PC-9 (cell line): ENCODE data around the gene ATP2C1. TPM values are rescaled to one million over a fixed set of nuclear protein-coding genes. Genes with fewer than 3 reads are reported as not detected.
A peak's percentile ranks its signal among the peaks of the same experiment; 100 is the strongest.

Experiments used
- BruUV-seq: library from RNA; stranded (reverse); fragments of 400-500 nt; replicated peaks from 2 replicates; lab custom pipeline; 2021; lab: Mats Ljungman, UMichigan
- CTCF ChIA-PET: fragments of 300-600 bp; sonication (Branson Sonifier 250); formaldehyde crosslinking; loops from one replicate; lab custom pipeline; 2022; ENCODE audit warnings: antibody characterized with exemption; lab: Charles Lee
- POLR2A ChIA-PET: fragments of 300-600 bp; sonication (Branson Sonifier 250); formaldehyde crosslinking; loops from one replicate; lab custom pipeline; 2022; ENCODE audit warnings: antibody characterized with exemption; ENCODE audit not compliant: unreplicated experiment; lab: Charles Lee
- DNase-seq, 2 experiments: peaks; one replicate each; pipeline versions ENCODE4 v3.0.0 to v3.0.0-alpha.2; 2015 to 2022; ENCODE audit warnings: mixed read lengths in 1 of 2
- H2AFZ ChIP-seq: fragments of 200-600 bp; sonication (generic); 2 replicates; pipeline ENCODE4 v1.8.1; 2017; ENCODE audit warnings: antibody characterized with exemption
- H3F3A ChIP-seq: fragments of 200-600 bp; sonication (generic); 2 replicates; pipeline ENCODE4 v1.8.1; 2017; ENCODE audit warnings: antibody characterized with exemption, mild to moderate bottlenecking, low read depth; ENCODE audit not compliant: insufficient read depth
- H3K27ac ChIP-seq: fragments of 200-600 bp; sonication (generic); 2 replicates; pipeline ENCODE4 v1.6.1; 2016; ENCODE audit warnings: mixed run types
- H3K27me3 ChIP-seq: fragments of 200-600 bp; sonication (generic); 2 replicates; pipeline ENCODE4 v1.6.1; 2016; ENCODE audit warnings: low read depth, mixed run types; ENCODE audit not compliant: insufficient read depth
- H3K36me3 ChIP-seq: fragments of 200-600 bp; sonication (generic); 2 replicates; pipeline ENCODE4 v1.6.1; 2016; ENCODE audit warnings: low read depth, mixed run types
- H3K4me1 ChIP-seq: fragments of 200-600 bp; sonication (generic); replicated peaks from 2 replicates; pipeline ENCODE4 v1.6.1; 2016; ENCODE audit warnings: mixed run types; ENCODE audit not compliant: insufficient read depth
- H3K4me2 ChIP-seq: fragments of 200-600 bp; sonication (generic); 2 replicates; pipeline ENCODE4 v1.6.1; 2017; ENCODE audit warnings: mixed run types
- H3K4me3 ChIP-seq: fragments of 200-600 bp; sonication (generic); 2 replicates; pipeline ENCODE4 v1.6.1; 2016; ENCODE audit warnings: mixed run types
- H3K79me2 ChIP-seq: fragments of 200-600 bp; sonication (generic); 2 replicates; pipeline ENCODE4 v1.6.1; 2017; ENCODE audit warnings: low read depth, mixed run types
- H3K9me2 ChIP-seq: fragments of 200-600 bp; sonication (generic); 2 replicates; pipeline ENCODE4 v1.8.1; 2017; ENCODE audit warnings: mild to moderate bottlenecking; ENCODE audit not compliant: insufficient read depth
- H3K9me3 ChIP-seq: fragments of 200-600 bp; sonication (generic); 2 replicates; pipeline ENCODE4 v1.8.1; 2016; ENCODE audit warnings: low read depth; ENCODE audit not compliant: insufficient read depth
- H4K20me1 ChIP-seq: fragments of 200-600 bp; sonication (generic); 2 replicates; pipeline ENCODE4 v1.8.1; 2017; ENCODE audit not compliant: insufficient read depth
- EZH2 ChIP-seq: fragments of 200-600 bp; sonication (generic); IDR thresholded peaks from 2 replicates; pipeline ENCODE4 v1.8.0; 2017; ENCODE audit warnings: antibody characterized with exemption, low read depth
- intact Hi-C: fragments of 100-400 bp; cut with micrococcal nuclease; formaldehyde crosslinking; loops from one replicate; pipeline ENCODE4 v1.10.0; 2022; ENCODE audit not compliant: unreplicated experiment
- total RNA-seq: library from RNA; stranded (reverse); gene quantifications from 2 replicates; pipeline ENCODE4 v1.2.3, GENCODE V29; 2021
- TF ChIP-seq, protein P1 (sequence below): fragments of 200-600 bp; sonication (generic); conservative IDR thresholded peaks from 2 replicates; pipeline ENCODE4 v1.6.1; 2017; ENCODE audit warnings: mixed run types, antibody characterized with exemption, mild to moderate bottlenecking, moderate library complexity

The ATP2C1 gene
- total RNA-seq, 1 experiment from 2014 or later = 101 TPM

DNA sequence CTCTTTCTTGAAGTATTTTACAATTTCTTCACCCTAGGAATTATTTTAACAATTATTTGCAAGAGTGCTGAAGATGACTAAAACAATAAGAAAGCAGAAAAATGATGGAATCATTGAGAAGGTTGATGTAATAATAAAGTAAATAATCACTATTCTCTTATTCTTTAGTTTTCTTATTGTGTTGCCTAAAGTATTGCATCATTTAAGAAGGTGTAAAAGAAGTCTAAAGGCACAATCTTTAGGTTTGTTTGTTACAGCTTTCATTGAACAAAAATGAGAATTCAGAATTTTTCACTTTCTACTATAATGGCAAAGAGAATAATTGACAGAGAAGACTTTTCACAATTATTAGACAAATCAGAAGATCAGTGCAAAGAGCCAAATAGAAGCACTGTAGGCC, 67.6 kb downstream of the ATP2C1 start:
- Histone ChIP-seq H3K36me3 (peaks cover 20% of the 10 kb centered on the region; the same call in 1 of the 2 replicates), H3K79me2 (no peaks in the 10 kb centered on the region), H4K20me1 (no peaks in the 10 kb centered on the region), H3F3A (no peaks in the 10 kb centered on the region; the same call in 1 of the 2 replicates), H2AFZ (no peak overlapping the region), H3K4me1 (peaks cover 9% of the 10 kb centered on the region), H3K9me3 (no peaks in the 10 kb centered on the region), H3K27ac (no peak overlapping the region), H3K4me3 (no peak overlapping the region), H3K9me2 (no peaks in the 10 kb centered on the region), H3K4me2 (no peak overlapping the region), H3K27me3 (no peaks in the 10 kb centered on the region)
- intact Hi-C loops = no loop called here
- BruUV-seq = no TSS peak
- CTCF ChIA-PET = no interaction called here
- TF ChIP-seq, protein P1, sequence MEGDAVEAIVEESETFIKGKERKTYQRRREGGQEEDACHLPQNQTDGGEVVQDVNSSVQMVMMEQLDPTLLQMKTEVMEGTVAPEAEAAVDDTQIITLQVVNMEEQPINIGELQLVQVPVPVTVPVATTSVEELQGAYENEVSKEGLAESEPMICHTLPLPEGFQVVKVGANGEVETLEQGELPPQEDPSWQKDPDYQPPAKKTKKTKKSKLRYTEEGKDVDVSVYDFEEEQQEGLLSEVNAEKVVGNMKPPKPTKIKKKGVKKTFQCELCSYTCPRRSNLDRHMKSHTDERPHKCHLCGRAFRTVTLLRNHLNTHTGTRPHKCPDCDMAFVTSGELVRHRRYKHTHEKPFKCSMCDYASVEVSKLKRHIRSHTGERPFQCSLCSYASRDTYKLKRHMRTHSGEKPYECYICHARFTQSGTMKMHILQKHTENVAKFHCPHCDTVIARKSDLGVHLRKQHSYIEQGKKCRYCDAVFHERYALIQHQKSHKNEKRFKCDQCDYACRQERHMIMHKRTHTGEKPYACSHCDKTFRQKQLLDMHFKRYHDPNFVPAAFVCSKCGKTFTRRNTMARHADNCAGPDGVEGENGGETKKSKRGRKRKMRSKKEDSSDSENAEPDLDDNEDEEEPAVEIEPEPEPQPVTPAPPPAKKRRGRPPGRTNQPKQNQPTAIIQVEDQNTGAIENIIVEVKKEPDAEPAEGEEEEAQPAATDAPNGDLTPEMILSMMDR = no peak
- TF ChIP-seq EZH2 = no peak
- POLR2A ChIA-PET = no interaction called here
- no peak for DNase-seq

DNA sequence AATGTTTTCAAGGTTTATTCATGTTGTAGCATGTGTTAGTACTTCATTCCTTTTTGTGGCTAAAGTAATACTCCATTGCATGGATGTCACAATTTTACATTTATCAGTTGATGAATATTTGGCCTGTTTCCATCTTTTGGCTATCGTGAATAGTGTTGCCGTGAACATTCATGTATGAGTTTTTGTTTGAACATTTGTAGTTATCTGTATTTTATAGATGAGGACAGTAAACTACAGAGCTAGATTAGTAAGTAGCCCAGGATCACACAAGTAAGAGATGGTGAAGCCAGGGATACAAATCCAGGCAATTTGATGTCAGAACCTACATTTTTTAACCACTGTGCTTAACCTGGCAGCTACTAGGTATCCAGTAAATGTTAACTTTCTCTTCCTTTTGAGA, 69.6 kb downstream of the ATP2C1 start:
- Histone ChIP-seq H3K9me3 (no peaks in the 10 kb centered on the region), H3K4me2 (no peak overlapping the region), H3K27me3 (no peaks in the 10 kb centered on the region), H2AFZ (no peak overlapping the region), H3K4me3 (no peak overlapping the region), H4K20me1 (no peaks in the 10 kb centered on the region), H3K27ac (peak overlapping the region; percentile 70), H3K36me3 (0 out of 2 replicates have a peak, but pooled peaks cover 14% of the 10 kb centered on the region), H3K9me2 (no peaks in the 10 kb centered on the region), H3K79me2 (no peaks in the 10 kb centered on the region), H3K4me1 (peaks cover 9% of the 10 kb centered on the region), H3F3A (no peaks in the 10 kb centered on the region; the same call in 1 of the 2 replicates)
- DNase-seq = no peak
- TF ChIP-seq, protein P1 = no peak
- TF ChIP-seq EZH2 = no peak
- BruUV-seq = no TSS peak
- ChIA-PET POLR2A (interaction anchor here (0.6 kb wide), 1 partner anchor 51 kb away, joined by 3 read pairs; no protein-coding TSS in a partner anchor), CTCF (no interaction called here)
- intact Hi-C loops = no loop called here

DNA sequence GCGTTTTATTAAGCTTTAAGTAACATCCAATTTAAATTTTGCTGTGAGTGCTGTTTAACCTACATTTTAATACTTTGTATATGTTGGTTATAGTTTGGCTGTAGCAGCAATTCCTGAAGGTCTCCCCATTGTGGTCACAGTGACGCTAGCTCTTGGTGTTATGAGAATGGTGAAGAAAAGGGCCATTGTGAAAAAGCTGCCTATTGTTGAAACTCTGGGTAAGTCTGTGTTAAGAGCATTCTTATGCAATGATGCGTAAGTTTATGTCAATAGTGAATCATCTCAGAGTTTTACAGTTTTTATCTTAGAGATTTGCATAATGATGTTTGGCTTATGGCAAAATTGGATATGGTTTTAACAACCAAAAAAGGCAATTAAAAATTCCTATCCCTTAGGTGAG, 70.0 kb downstream of the ATP2C1 start:
- TF ChIP-seq, protein P1 = no peak
- no peak for TF ChIP-seq EZH2
- no TSS peak for BruUV-seq
- H3K4me1 ChIP-seq = peaks cover 9% of the 10 kb centered on the region
- no peaks in the 10 kb centered on the region for H3K9me3 ChIP-seq
- 0 out of 2 replicates have a peak, but pooled peaks cover 12% of the 10 kb centered on the region for H3K36me3 ChIP-seq
- H3K27me3 ChIP-seq = no peaks in the 10 kb centered on the region
- intact Hi-C loops = no loop called here
- CTCF ChIA-PET = no interaction called here
- no peak overlapping the region for H3K4me3 ChIP-seq
- POLR2A ChIA-PET = interaction anchor here (0.6 kb wide), 2 partner anchors 50 to 413 kb away, joined by 3 read pairs; no protein-coding TSS in a partner anchor
- no peaks in the 10 kb centered on the region for H4K20me1 ChIP-seq
- H3K79me2 ChIP-seq = no peaks in the 10 kb centered on the region
- H3K27ac ChIP-seq = peak overlapping the region; percentile 70
- H3K9me2 ChIP-seq = no peaks in the 10 kb centered on the region
- H3F3A ChIP-seq = no peaks in the 10 kb centered on the region; the same call in 1 of the 2 replicates
- H3K4me2 ChIP-seq = no peak overlapping the region
- DNase-seq = peak; percentile 19 to 78
- H2AFZ ChIP-seq = no peak overlapping the region
